ENCODE results near the gene POLD3.
"Not testable (repeated sequence)": the region's sequence is repeated elsewhere in the genome, so short reads cannot be mapped to it uniquely, and the experiment has no call there.

The POLD3 gene

DNA sequence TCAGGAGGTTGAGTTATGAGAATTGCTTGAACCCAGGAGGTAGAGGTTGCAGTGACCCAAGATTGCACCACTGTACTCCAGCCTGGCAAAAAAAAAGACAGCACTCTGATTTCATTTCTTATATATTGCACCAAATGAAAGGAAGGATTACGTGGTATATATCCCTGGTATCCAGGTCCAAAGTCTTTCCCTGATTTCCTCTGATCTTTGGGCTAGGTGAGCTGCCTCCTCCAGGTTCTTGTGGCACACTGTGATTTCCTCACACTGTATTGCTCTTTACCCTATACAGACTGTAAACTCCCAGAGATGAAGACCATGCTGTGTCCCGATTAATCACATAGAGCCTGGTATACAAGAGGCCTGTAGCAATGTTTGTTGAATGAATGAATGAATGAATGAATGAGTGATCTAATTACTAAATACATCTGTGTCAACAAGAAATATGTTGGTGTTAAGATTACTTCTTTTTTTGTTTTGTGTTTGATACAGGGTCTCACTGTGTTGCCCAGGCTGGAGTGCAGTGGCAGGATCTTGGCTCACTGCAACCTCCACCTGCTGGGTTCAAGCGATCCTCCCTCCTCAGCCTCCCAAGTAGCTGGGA, 9.3 kb upstream of the POLD3 start:
- no peak for DNase-seq

DNA sequence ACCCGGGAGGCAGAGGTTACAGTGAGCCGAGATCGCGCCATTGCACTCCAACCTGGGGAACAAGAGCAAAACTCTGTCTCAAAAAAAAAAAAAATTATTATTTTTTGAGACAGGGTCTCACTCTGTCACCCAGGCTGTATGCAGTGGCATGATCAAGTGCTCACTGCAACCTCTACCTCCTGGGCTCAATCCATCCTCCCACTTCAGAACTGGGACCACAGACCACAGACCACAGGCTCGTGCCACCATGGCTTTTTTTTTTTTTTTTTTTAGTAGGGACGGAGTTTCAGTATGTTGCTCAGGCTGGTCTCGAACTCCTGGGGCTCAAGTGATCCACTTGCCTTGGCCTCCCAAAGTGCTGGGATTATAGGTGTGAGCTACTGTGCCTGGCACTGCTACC, 1.9 kb upstream of the POLD3 start:
- not testable (repeated sequence) for DNase-seq

DNA sequence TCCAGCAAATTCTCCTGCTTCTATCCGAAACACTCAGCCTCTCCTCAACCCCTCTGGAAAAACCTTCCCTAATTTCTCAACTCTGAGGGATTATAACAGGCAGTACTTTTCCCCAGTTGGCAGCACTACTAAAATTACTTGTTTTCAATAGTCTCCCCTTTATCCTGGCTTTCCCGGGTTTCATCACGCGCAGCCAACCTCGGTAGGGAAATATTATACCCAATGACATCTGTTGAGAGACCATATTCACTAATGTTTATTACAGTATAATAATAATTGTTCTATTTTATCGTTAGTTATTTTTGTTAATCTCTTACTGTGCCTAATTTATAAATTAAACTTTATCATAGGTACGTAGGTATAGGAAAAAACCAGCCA, 330 bp upstream of the POLD3 start:
- DNase-seq, result no peak

- DNase-seq, result no peak
Observed at GRCh38 chr11:74593463-74593862, 1.1 kb downstream of the POLD3 start.

GRCh38 chr11:74602637-74603556, 10.5 kb downstream of the POLD3 start:
- no peak for DNase-seq

DNA sequence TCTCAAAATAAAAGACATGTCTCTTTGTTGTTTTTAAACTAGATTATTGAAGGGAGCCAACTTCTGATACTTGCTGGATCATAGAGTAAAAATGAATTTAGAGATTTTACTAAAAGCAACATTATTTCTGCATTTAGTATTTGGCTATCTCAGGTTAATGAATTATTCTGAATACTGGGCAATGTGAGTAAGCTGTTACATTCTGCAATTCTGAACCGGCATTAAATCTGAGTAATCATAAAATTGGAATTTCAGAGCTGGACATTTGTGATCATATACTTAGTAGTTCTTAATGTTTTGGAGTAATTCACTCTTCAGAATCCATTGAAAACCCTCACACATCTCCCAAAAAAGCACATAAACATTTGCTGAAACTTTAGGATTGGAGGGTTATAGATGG, 11.5 kb downstream of the POLD3 start:
- no peak for DNase-seq

DNA sequence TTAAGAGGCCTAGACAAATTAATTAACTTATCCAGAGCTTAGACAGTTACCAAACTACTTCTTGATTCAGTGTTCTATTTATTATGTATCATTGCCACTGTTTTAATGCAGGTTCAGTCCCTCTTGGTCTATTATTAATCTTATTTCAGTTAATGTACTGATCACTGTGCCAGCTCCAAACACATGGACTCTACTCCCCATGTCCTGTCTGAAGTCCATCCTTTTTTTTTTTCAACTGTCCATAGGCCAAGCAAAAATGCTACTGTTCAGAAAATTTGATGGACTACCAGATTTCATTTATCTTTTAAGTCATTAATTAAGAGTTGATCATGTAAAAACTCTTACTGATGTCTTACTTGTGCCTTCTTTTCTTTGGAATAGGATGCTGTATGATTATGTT, 11.9 kb downstream of the POLD3 start:
- DNase-seq, result no peak

GRCh38 chr11:74605403-74605802, 13.0 kb downstream of the POLD3 start:
- DNase-seq, result no peak

- no peak for DNase-seq
Observed at GRCh38 chr11:74608431-74608830, 16.0 kb downstream of the POLD3 start.

DNA sequence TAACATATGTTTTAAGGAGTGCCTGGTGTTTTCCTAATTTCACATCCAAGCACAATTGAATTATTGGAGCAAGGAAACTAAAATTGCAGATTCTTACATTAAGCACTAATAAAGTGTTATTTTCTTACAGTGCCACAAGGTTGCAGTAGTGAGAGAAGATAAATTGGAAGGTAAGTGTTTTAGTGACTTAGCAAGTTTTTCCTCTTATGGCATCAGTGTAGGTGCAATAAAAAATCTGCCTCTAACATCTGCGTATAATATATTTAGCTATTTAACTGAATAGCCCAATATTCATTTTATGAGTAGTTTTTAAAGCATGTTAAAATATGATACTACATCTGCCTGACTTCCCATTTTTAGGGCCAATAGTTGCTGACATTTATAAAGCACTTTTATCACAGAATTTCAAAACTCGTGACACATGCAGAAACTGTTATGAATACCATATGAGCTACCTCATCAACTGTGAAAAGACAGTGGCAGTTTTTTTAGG, 19.0 kb downstream of the POLD3 start:
- DNase-seq, result peak; percentile 42

- DNase-seq, result no peak
Observed at GRCh38 chr11:74612877-74613276, 20.5 kb downstream of the POLD3 start.

DNA sequence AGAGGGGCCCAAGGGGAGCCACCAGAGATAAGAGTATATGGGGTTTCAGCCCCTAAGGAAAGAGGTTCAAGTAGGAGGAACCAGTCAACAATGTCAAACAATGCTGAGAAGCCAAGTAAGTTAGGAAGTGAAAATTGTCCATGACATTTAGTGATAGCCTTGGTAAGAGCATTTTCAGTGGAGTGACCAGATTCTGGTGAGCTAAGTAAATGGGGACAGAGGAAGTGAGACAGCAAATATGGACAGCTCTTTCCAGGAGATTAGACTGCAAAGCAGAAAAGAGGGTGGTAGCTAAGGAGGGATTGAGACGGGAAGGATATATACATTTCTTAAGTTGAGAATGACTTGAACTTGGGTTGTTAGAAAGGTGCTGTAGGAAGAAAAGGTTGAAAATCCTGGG, 22.9 kb downstream of the POLD3 start:
- no peak for DNase-seq

DNA sequence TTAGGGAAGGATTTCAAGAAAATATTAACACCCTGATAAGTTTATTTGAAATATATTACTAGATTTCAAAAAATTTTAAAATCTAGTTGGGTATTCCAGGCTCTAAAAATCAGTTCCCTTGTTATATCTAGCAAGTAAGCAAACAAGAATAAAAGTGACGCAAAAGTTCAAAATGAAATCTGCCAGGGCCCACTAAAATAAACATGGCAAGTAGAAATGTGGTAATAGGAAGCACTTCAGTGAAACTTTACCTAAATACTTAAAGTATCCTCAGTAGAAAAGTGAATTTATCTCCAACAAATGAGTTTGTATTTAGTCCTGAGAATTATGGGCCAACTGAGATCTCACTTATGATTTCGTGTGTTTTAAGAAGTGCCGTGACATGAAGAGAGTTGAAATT, 23.6 kb downstream of the POLD3 start:
- no peak for DNase-seq

DNA sequence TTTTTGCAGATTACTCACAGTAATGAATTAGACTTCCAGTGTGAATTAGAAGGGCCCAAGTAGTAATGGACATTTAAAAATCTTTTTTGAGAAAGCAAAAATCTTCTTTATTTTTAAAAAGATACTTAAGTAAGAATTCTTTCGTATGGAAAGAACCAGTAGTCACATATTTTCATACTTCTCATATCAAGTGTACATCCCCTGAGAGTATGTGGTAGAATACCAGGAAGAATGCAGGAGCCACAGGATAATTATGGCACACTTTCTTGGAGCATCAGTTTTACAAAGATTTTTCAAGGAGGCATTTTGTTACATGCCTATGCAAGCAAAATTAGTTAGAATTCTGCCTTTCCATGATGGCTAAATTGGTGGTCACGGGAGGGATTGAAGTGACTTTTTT, 28.1 kb downstream of the POLD3 start:
- no peak for DNase-seq

GRCh38 chr11:74626130-74626529, 33.7 kb downstream of the POLD3 start:
- no peak for DNase-seq

DNA sequence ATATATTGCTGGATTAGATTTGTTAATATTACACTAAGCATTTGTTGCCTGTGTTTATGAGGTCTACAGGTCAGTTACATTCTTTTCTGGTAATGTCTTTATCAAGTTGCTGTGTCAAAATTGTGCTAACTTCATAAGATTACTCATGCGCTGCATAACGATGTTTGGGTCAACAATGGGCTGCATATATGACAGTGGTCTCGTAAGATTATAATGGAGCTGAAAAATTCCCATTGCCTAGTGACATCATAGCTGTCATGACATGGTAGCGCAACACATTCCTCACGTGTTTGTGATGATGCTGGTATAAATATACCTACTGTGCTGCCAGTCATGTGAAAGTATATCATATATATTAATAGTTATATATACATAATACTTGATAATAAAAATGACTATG, 34.2 kb downstream of the POLD3 start:
- DNase-seq, result no peak

DNA sequence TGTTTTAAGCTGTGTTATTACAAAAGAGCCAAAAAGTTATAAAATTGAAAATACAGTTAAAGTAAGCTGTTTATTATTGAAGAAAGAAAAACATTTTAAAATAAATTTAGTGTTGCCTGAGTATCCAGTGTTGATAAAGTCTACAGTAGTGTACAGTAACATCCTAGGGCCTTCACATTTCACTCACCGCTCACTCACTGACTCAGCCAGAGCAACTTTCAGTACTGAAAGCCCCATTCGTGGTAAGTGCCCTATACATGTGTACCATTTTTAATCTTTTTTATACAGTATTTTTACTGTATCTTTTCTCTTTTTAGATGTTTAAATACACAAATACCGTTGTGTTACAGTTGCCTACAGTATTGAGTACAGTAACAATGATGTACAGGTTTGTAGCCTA, 35.0 kb downstream of the POLD3 start:
- DNase-seq, result no peak

GRCh38 chr11:74630043-74630442, 37.7 kb downstream of the POLD3 start:
- no peak for DNase-seq

GRCh38 chr11:74633406-74634393, 41.3 kb downstream of the POLD3 start:
- no peak for DNase-seq

DNA sequence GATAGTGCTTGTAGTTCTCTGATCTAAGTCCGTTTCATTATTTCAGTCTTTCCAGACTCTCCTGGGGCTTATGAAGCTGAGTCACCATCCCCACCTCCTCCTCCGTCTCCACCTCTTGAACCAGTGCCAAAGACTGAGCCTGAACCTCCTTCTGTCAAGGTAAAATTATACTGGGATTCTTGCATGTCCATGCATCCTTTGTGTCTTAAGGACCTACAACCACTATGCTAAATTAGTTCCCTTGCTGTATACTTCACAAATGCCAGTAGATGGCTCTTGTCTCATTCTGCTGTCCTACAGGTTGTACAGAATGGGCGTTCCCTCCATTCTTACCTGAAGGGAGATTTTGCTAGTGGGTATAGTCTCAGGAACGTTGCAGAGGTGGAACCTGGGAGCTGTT, 42.2 kb downstream of the POLD3 start:
- DNase-seq, result no peak

GRCh38 chr11:74636630-74637184, 44.3 kb downstream of the POLD3 start:
- no peak for DNase-seq

DNA sequence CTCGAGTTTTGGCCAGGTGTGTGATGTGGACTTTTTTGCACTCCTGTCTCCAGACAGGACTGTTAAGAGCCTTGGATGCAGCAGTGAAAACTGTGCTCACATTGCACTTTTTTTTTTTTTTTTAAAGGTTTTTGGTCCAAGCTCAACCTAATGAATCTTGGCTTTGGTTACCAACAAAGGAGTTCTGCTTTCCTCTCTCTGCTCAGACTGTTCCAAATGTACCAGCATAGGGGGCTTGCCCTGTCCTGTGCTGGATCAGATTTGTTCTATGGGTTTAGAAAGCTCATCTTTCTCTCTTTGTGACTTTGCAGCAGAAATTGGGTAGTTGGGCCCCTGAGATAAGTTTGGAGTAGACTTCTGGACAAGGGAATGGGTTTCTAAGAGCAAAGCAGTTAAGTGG, 45.3 kb downstream of the POLD3 start:
- DNase-seq, result no peak

GRCh38 chr11:74638869-74639268, 46.5 kb downstream of the POLD3 start:
- DNase-seq, result no peak
